ENCODE results near the gene HES2.
A peak's percentile ranks its signal among the peaks of the same experiment; 100 is the strongest.

HES2 gene

GRCh38 chr1:6426277-6426971 lies 6.7 kb upstream of the HES2 start:
- Histone ChIP-seq H3K4me3 (no peak overlapping the region), H3K27ac (no peak overlapping the region)
- no peak for DNase-seq (ENCODE audit: low spot score)
- no peak for TF ChIP-seq CTCF (IDR thresholded peaks at IDR 0.05)

GRCh38 chr1:6425658-6426057 lies 5.9 kb upstream of the HES2 start:
- no peak for TF ChIP-seq CTCF (IDR thresholded peaks at IDR 0.05)
- Histone ChIP-seq H3K4me3 (no peak overlapping the region), H3K27ac (no peak overlapping the region)
- no peak for DNase-seq (ENCODE audit: low spot score)

GRCh38 chr1:6424619-6425593 lies 5.2 kb upstream of the HES2 start, which contains the start of gene ESPN:
Gene ESPN, plus strand, starts transcription at chr1:6424776. Its CDS starts 180 bp downstream, at chr1:6424956.
- Histone ChIP-seq H3K4me3 (peak within 1 kb of the TSS; percentile 51), H3K27ac (no peak within 1 kb of the TSS)
- no peak for TF ChIP-seq CTCF (IDR thresholded peaks at IDR 0.05)
- DNase-seq (ENCODE audit: low spot score) = no peak

- no peak for DNase-seq (ENCODE audit: low spot score)
- TF ChIP-seq CTCF (IDR thresholded peaks at IDR 0.05) = no peak
- Histone ChIP-seq H3K27ac (no peak overlapping the region), H3K4me3 (peak overlapping the region; percentile 51)
Observed at GRCh38 chr1:6424000-6424565, 4.4 kb upstream of the HES2 start.

- DNase-seq (ENCODE audit: low spot score) = no peak
- Histone ChIP-seq H3K27ac (no peak overlapping the region), H3K4me3 (peak overlapping the region; percentile 51)
- TF ChIP-seq CTCF (IDR thresholded peaks at IDR 0.05) = no peak
Observed at GRCh38 chr1:6423321-6423999, 3.7 kb upstream of the HES2 start.

- TF ChIP-seq CTCF (IDR thresholded peaks at IDR 0.05) = no peak
- Histone ChIP-seq H3K27ac (no peak overlapping the region), H3K4me3 (no peak overlapping the region)
- no peak for DNase-seq (ENCODE audit: low spot score)
Observed at GRCh38 chr1:6421266-6421665, 1.5 kb upstream of the HES2 start.
